Gastroesophageal sphincter (tissue), 3 donors: ENCODE data around the gene MED27.

Source experiments
- EP300 ChIP-seq: sonication (generic); formaldehyde crosslinking; IDR thresholded peaks from one replicate; pipeline ENCODE4 v1.6.1; 2017; ENCODE audit warnings: antibody characterized with exemption, mild to moderate bottlenecking
- POLR2A ChIP-seq, 2 donors: fragments of 450-650 bp; IDR thresholded peaks; one replicate each; pipeline ENCODE4 v1.6.1; 2017; ENCODE audit warnings: antibody characterized with exemption in 2 of 2, mild to moderate bottlenecking in 2 of 2, moderate library complexity in 1 of 2
- POLR2AphosphoS5 ChIP-seq: sonication (generic); formaldehyde crosslinking; IDR thresholded peaks from one replicate; pipeline ENCODE4 v1.6.1; 2017; ENCODE audit warnings: antibody characterized with exemption
- TF ChIP-seq, protein P1 (sequence below), 4 experiments: fragments of 200-600 bp in 2 of 4; fragments of 450-650 bp in 2 of 4; sonication (generic) in 1 of 4; IDR thresholded peaks; one replicate each; pipeline ENCODE4 v1.5.1; 2017 to 2019; ENCODE audit warnings: antibody characterized with exemption in 4 of 4, mild to moderate bottlenecking in 2 of 4, moderate library complexity in 2 of 4

GRCh38 chr9:131982671-131983239 lies 96.9 kb downstream of the MED27 start:
- TF ChIP-seq, protein P1, sequence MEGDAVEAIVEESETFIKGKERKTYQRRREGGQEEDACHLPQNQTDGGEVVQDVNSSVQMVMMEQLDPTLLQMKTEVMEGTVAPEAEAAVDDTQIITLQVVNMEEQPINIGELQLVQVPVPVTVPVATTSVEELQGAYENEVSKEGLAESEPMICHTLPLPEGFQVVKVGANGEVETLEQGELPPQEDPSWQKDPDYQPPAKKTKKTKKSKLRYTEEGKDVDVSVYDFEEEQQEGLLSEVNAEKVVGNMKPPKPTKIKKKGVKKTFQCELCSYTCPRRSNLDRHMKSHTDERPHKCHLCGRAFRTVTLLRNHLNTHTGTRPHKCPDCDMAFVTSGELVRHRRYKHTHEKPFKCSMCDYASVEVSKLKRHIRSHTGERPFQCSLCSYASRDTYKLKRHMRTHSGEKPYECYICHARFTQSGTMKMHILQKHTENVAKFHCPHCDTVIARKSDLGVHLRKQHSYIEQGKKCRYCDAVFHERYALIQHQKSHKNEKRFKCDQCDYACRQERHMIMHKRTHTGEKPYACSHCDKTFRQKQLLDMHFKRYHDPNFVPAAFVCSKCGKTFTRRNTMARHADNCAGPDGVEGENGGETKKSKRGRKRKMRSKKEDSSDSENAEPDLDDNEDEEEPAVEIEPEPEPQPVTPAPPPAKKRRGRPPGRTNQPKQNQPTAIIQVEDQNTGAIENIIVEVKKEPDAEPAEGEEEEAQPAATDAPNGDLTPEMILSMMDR (IDR thresholded peaks at IDR 0.05) = no peak
- no peak for TF ChIP-seq POLR2A (IDR thresholded peaks at IDR 0.05)
- TF ChIP-seq EP300 = no peak
- TF ChIP-seq POLR2AphosphoS5 = no peak
